HG03558 (cell line): Measurements from ENCODE around the gene SLC2A4.
"Not testable (repeated sequence)": the region's sequence is repeated elsewhere in the genome, so short reads cannot be mapped to it uniquely, and the experiment has no call there.

Source experiments
- ATAC-seq: cut with Tn5 transposase; IDR thresholded peaks from one replicate; pipeline ENCODE4 v1.9.1; 2021; ENCODE audit warnings: moderate number of reproducible peaks; ENCODE audit not compliant: unreplicated experiment; ENCODE audit errors: extremely low read depth

Gene SLC2A4

DNA sequence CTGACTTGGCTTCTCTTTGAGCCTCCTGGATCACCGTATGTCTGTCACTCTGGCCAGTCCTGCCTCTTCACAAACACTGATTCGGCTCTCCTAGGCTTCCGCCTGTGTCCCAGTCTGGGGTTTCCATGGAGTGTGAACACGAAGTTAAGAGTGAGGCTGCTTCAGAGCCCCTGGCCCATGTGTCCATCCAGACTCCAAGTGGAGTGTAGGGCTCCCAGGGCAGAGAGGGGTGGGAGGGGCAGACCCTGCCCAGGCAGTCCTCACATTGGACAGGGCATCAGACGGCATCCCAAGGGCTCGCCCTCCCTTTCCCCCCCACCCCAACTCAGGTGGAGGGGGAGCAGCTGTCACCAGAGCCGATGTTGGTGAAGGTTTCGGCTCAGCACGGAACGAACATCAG is 37.7 kb upstream of the SLC2A4 start:
- ATAC-seq = not testable (repeated sequence)

DNA sequence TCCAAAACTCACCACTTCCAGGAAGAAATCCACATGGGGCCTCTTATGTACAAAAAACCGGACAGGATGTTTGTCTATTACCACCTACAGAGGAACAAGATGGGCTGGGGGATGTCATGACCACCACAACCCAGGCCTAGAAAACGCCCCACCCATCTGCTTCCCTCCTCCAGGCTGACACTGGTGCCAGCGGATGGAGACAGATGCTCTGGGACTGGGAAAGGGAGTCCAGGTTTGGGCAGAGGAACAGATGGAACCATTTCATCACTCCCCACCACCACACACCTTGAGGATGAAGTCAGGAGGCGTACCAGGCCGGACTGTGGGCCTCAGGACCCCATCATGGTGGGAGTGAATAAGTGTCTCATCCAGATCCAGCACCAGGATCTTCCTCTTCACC is 34.7 kb upstream of the SLC2A4 start:
- no peak for ATAC-seq

DNA sequence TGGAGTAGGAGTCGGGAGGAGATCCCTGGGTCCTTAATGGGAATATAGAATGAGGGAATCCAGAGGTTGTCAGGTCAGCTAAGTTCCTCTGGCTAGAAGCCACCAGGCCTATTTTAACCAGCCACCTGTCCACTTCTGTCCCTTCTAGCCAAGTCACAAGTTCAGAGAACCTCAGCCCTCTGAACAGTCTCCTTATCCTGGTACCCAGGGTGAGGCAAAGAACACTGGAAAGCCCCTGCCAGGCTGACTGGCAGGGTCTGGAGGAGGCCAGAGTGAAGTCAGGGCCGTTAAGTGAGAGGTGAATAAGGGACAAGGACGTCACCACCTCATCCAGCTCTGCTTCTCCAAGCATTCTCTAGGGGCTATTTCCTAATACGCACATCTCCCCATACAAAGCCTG is 32.7 kb upstream of the SLC2A4 start:
- ATAC-seq = no peak

DNA sequence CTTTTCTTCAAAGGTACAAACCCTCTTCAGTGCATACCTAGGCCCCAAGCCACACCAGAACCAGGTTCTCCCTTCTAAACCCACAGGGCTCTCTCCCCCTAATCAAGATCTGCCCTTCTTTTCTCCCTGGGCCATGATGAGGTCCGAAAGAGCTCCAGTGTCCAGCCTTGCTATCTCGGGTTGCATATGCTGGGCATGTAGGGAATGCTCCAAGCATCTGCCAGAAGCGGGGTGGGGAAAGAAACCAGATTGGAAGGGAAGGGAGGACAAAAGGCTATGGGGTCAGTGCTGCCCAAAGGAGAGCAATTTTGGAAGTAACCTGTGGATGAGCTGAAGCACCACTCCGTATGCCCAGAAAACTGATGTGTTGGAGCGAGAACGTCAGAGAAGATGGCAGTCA is 32.3 kb upstream of the SLC2A4 start:
- ATAC-seq = no peak

DNA sequence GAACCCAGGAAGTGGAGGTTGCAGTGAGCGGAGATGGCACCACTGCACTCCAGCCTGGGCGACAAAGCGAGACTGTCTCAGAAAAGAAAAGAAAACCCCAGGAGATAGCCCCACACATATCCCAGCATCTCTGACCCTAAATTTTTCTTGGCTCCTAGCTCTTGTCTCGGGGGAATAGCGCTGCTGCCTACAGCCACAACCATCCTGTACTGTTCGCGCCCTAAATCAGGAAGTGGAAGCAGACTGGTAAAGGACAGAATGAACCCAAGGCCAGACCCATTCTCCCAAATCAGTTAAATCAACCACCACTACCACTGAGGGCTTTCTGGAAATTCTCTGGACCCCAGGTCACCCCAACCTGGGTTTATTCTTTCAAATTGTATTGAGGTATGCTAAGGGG is 31.7 kb upstream of the SLC2A4 start:
- ATAC-seq = no peak

DNA sequence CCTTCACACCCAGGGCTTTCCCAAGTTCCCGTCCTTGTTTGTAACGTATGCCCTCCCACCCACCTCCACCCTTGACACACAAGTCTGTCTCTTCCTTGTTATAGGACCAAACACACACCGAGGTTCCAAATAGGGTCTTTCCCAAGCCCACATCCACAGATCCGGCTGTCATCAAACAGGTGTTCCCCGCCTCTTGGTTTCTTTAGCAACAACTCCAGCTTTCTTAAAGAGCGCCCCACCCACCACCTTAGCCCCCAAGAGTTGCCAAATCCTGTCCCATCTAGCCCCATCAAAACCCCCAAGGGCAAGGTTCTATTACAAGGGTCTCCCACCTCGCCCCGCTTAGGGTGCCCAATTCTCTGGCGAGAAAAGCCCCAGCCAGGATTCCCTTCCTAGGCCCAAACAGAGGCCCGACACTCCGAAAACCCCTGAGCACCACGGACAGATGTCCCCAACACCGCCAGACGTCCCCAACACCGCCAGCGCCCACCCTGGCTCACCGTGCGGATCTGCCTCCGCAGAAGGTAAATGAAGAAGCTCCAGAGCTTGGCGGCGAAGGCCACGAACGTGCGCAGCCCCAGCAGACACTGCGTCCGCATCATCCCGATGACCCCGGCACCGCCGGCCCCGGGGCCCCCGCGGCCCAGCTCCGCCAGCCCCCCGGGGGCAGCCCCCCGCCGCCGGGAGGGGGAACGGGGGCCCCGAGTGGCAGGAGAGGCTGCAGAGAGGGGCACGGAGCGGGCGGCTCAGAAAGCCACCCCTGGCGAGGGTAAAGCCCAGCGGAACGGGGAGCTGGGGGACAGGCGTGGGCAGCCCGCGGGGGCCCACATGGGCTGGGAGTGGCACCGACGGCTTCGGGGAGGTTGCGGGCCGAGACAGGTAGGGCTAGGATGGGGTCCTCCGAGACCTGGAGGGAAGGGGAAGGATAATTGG is 30.6 kb upstream of the SLC2A4 start:
- no peak for ATAC-seq

DNA sequence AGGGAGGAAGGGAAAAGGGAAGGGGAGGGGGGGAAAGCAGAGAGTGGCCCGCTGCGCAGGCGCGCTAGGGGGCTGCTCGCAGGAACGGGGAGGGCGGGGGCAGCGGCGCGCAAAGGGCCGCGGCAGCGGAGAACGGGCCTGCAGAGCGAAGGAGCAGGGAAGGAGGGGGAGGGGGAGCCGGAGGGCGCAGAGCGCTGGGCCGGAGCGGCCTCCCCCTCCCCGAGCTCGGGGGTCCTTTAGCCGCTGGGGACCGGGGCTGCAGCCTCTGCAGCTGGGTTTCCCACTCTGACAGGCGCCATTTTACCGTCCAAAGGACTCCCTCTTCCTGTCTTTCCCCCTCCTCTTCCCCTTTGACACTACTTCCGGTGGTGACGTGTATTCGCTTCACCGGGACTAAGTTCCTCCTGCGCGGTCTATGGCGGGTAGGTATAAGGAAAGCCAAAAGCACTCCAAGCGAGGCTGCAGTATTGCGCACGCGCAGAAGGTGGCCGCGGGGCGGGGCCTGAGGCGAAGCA is 29.8 kb upstream of the SLC2A4 start, which contains the start of gene CTDNEP1:
Gene CTDNEP1 (minus strand): TSS at position 74 of the 515 bp plus-strand sequence. CDS start 438 bp downstream, outside the sequence.
- ATAC-seq = peak; percentile 68

DNA sequence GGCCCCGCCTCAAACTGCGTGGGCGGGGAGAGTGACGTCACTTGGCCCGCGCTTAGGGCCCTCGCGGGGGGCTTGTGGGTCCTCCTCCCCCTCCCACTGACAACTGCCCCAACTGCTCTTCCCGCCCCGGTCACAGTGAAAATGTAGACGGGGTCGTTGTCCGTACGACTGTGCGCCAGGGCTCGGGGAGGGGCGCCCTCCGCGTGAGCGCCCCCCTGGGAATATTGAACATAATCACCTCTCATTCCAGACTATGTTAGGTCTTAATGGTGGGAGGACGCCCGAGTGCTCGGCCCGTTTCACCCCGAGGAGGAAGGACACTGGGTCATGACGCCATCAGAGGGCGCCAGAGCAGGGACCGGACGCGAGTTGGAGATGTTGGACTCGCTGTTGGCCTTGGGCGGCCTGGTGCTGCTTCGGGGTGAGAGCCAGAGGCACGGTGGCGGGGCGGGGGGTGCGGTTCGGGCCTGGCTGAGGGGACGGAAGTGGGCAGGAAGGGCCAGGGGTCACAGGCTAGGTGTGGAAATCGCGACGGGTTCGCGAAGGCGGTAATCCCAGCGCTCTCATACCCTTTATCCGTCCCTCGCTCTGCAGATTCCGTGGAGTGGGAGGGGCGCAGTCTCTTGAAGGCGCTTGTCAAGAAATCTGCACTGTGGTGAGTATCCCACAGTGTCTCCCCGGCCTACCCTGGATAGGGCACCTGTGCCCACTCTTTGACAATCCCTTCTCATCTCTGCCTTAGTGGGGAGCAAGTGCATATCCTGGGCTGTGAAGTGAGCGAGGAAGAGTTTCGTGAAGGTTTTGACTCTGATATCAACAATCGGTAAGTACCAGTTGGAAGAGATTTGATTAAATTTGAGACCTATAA is 29.1 kb upstream of the SLC2A4 start, which contains the start of gene ELP5:
Gene ELP5 (plus strand): TSS at position 40 of the 868 bp plus-strand sequence. CDS start 336 bp downstream, at position 376.
- peak; percentile 33 for ATAC-seq

DNA sequence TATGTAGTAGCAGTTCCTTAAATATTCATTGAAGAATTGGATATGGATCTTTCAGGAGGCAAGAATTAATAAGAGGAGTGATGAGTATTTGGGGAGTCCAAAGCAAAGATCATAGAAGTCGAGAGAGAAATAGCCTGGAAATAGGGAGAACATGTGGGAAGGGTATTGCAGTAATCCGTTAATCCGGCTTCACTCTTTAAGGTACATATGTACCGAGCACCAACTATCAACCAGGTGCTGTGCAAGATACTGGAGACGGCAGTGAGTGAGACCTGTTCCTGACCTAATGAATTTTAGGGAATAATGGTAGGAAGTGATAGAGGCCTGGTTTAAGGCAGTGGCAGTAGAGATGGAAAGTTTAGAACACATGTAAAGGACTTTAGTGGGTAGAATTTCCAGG is 28.4 kb upstream of the SLC2A4 start:
- ATAC-seq = no peak

DNA sequence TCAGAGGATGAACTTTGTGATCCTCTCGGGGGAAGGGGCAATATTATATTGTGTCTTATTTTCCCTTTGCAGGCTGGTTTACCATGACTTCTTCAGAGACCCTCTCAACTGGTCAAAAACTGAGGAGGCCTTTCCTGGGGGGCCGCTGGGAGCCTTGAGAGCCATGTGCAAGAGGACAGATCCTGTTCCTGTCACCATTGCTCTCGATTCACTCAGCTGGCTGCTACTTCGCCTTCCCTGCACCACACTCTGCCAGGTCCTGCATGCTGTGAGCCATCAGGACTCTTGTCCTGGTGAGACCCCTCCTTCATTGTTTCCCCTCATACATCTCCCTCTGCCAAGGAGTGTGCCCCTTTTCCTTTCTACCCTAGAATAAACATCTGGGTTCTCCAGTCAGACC is 27.0 kb upstream of the SLC2A4 start:
- no peak for ATAC-seq

DNA sequence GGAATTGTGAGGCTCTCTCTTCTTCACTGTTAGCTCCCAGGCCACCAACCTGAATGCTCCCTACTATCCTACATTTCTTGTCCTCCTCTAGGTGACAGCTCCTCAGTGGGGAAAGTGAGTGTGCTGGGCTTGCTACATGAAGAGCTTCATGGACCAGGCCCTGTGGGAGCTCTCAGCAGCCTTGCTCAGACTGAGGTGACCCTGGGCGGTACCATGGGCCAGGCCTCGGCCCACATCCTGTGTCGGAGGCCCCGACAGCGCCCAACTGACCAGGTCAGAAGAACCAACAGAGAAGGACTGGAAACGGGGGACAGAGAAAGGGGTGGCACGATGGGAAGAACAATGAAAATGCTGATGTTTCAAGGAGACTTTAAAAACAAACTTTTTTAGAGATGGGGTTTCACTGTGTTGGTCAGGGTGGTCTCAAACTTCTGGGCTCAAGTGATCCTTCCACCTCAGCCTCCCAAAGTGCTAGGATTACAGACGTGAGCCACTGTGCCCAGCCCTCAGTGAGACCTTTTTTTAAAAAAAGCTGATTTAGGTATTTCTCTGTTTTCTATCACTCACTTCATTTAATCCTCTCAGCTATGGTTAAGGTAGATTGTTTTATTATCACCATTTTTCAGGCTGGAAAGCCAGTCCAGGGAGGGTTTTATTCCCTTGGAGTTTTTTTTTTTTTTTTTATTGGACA is 24.6 kb upstream of the SLC2A4 start:
- ATAC-seq = no peak

DNA sequence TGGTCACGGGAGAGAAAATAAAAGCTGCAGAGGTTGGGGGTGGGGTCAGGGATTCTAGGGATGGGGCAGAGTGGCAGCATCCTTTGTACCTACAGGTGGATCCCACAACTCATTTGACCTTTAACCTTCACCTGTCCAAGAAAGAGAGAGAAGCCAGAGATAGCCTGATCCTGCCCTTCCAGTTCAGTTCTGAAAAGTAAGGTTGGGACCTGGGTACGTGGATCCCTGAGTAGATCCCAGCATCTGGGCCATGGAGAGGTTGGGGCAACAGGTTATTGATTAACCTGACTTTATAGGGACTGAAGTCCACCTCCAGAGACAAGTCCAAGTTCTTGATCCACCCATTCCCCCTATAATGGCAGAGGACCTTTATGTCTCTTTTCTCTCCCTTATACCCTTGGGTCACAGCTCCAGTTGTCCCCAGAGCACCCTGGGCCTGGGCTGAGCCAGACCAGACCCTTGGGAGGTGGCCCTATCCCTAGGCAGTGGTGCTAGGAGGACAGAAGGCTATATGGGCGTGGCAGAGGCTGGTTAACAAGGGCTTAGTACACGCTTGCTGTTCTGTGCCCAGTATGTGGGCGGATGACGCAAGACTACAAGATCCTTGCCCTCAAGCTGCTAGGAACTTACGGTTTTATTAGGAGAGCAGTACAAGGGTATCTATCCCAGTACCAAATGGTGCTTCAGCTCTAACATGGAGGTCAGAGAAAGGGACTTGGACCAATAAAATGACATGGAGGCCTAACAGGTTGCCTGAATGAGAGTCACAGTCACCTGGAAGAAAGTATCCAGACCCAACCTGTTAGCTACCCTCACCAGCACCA is 22.6 kb upstream of the SLC2A4 start:
- ATAC-seq = no peak

DNA sequence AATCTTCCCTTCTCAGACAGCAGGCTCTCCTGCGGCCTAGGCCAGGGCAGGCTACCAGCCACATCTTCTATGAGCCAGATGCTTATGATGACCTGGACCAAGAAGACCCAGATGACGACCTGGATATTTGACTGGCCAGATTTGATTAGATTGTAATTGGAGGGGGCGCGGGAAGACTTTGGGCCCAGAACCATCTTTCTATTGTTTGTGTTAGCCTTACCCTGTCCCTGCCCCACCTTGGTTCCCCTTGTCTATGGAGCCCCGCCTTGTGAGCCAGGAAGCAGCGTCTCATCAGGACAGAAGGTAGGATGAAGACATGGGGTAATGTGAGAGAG is 22.0 kb upstream of the SLC2A4 start:
- ATAC-seq = no peak

DNA sequence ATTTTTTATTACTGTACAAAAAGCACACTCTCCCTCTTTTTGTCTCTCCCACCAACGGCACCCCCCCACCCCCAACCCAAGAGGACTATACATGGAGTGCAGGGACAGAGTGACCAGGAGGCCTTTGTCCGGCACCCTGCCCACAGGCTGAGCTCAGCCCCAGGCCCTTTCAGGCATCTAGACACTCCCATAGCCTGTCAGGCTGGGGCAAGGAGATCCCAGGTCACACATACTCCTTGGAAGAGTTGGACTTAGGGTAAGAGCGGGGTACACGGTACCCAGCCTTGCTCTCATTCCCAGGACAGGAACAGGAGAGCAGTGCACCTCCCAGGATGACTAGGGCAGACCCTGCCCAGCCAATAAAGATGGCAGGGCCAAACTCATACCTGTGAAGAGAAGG is 21.4 kb upstream of the SLC2A4 start:
- no peak for ATAC-seq

DNA sequence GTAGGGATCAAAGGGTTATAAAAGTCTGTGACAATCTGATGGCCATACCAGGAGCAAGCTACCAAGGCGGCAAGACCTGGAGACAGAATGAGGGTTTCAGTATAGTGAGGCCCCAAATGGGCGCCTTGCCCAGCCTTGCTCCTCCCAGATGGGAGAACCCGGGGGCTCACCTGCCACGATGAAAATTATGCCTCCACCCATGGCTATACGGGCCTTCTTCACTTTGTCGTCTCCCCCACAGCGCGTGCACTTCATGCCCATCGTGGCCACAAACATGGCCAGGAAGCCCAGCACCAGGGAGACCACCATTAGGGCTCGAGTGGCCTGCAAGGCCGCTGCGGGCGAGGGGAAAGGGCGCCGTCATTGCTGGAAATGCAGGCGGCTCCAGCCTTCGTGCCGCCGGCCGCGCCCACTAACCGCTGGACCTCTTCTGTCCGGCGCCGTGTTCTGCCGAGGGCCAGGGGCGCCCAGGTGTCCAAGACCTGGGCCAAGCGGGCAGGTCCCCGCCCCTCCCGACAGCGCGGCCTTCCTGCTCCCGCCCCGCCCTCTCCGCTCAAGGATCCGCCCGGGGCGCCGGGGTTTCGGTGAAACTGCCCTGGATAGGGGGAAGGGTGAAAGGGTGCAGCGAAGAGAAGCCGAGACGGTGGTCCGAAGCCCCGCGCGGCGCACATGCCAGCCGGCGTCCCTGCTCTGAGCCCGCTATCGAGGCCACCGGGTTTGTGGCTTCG is 20.7 kb upstream of the SLC2A4 start:
- no peak for ATAC-seq

DNA sequence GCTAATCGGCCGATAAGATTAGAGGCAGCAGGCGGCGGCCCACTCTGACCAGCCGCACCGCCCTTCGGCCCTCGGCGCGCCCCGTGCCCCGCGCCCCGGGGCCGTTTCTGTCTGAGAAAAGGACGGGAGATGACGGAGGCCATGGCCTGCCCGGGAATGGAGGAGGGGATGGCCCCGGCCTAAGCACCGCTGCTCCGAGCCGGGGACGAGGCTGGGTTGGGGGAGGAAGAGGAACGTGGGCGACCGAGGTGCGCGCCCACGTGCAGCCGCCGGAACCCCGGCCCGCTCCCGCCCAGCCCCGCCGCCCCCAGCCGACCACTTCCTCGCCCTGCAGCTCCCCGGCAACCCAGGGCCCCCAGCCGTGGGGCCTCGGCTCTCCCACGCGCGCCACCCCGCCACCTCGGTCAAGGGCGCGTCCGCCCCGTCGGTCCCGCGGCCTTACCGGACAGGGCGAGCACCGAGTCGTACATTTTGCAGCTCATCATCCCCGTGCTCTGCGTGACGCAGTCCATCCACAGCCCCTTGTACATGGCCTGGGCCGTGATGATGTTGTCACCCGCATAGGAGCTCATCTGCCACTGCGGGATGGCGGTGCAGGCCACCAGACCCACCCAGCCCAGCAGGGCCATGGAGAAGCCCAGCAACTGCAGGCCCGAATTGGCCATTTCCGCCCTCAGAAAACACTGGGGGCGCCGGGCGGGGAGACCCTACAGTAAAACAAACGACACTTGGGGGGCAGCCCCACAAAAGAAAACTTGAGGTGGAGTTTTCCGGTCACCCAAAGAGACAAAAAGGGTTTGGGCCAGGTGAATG is 19.9 kb upstream of the SLC2A4 start:
- ATAC-seq = no peak

DNA sequence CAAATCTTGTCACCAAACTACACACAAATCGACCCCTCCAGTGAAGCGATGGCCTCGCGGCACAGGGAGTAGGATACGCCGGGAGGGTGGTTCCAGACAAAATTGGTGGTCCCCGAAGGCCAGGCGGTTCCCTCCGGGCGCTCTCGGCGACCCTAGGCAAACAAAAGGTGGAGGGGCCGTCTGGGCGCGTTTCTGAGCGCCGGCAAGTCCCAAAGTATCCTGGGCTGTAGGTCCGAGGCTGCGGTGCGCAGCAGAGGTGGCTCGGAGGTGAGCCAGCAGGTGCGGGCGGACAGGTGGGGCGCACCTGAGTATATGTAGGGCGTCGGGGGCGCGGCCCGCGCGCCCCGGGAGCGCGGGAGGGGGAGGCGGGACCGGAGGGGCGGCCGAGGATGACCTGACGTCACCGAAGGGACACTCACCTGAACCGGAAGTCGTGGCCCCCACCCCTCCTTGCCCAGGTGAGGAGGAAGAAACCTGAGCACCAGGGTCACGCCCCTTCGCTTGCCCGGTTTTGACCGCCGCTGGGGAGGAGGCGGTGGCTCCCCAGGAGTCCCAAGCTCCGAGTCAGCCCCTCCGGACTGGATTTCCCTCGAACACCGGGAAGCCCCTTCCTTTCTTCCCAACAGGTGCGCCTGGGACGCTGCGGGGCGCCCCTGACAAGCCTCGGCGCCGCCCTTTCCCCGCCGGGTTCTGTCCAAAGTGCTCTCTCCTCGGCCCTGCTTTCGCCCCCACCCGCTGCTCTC is 19.2 kb upstream of the SLC2A4 start, which contains the start of gene CLDN7:
Gene CLDN7 (minus strand): TSS at position 287 of the 743 bp plus-strand sequence. CDS start 435 bp downstream, outside the sequence.
- ATAC-seq = no peak
